H1 (cell line): ENCODE measurements around the gene ETV4.

ENCODE experiments used
- EP300 ChIP-seq, 2 experiments: IDR thresholded peaks; 1 replicate in 1 of 2; 2 replicates in 1 of 2; pipeline ENCODE4 v1.6.1; 2011 to 2012; ENCODE audit warnings: low read depth in 2 of 2, low read length in 2 of 2, mild to moderate bottlenecking in 2 of 2, borderline replicate concordance in 1 of 2, inconsistent platforms in 1 of 2, moderate library complexity in 1 of 2
- MAFK ChIP-seq: IDR thresholded peaks from 2 replicates; pipeline ENCODE4 v1.6.1; 2012; ENCODE audit warnings: low read depth, mild to moderate bottlenecking, improper control_type of control experiment, low read length
- POLR2A ChIP-seq, 2 experiments: IDR thresholded peaks; 1 replicate in 1 of 2; 2 replicates in 1 of 2; pipeline ENCODE4 v1.6.1; 2011; ENCODE audit warnings: low read depth in 2 of 2, low read length in 2 of 2, mild to moderate bottlenecking in 2 of 2; ENCODE audit errors: control extremely low read depth in 1 of 2
- RFX5 ChIP-seq: IDR thresholded peaks from 2 replicates; pipeline ENCODE4 v1.6.1; 2011; ENCODE audit warnings: low read depth, low read length, improper control_type of control experiment, borderline replicate concordance
- SRF ChIP-seq: IDR thresholded peaks from 2 replicates; pipeline ENCODE4 v1.6.1; 2011; ENCODE audit warnings: mild to moderate bottlenecking, low read depth, low read length, moderate library complexity
- TF ChIP-seq, protein P1 (sequence below), 3 experiments: IDR thresholded peaks; 1 replicate in 2 of 3; 2 replicates in 1 of 3; pipeline versions ENCODE4 v1.5.1 to v1.6.1; 2011; ENCODE audit warnings: low read length in 3 of 3, mild to moderate bottlenecking in 3 of 3, inconsistent platforms in 2 of 3, low read depth in 1 of 3, moderate library complexity in 1 of 3; ENCODE audit not compliant: insufficient read depth in 1 of 3; ENCODE audit errors: control extremely low read depth in 1 of 3

DNA sequence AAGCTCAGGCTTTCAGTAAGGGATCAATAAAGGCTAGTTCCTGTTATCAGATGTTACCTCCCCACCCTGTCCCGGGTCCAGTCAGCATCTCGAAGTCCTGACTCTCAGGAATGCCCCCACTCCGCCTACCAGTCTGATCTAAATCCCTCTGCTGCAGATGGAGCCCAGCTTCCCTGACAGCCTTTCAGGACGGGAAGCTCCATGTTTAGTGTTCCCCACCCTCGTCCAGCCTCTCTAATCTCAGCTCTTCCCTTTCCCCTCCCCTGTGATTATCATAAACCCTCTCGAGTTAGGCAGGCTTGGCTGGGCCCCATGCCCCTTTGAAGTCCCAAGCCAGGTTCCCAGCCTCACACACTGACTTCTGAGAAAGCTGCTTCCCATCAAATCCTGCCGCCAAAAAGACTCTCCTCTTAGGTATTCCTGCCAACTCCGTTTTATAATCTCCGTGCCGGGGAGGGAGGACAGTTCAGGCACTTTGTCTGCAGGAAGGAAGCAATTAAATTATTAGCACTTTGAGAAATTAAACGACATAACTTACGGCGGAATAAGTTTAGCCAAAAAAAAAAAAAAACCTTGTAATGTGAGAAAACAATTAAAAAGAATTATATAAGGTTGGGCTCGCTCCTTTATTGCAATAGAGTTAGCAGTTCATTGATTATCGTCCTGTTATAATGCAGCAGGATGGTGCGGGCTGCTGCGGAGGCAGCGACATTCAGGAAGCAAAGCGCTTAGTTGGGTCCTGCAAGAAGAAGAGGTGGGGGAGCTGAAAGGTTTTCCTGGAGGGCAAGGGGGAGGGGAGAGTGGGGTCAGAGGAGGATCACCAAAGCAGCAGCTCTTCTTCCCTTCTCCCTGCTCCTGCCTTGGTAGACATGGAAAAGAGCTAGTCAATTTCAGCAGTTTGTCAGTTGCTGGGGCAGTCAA, 16.8 kb upstream of the ETV4 start:
- TF ChIP-seq EP300 (IDR thresholded peaks at IDR 0.05; ENCODE audit: borderline replicate concordance in 1 of 2, low read depth in 2 of 2, low read length in 2 of 2) (no peak), MAFK (no peak), POLR2A (IDR thresholded peaks at IDR 0.05; ENCODE audit: control extremely low read depth in 1 of 2, low read depth in 2 of 2, low read length in 2 of 2) (no peak), SRF (no peak), RFX5 (no peak)
- TF ChIP-seq, protein P1, sequence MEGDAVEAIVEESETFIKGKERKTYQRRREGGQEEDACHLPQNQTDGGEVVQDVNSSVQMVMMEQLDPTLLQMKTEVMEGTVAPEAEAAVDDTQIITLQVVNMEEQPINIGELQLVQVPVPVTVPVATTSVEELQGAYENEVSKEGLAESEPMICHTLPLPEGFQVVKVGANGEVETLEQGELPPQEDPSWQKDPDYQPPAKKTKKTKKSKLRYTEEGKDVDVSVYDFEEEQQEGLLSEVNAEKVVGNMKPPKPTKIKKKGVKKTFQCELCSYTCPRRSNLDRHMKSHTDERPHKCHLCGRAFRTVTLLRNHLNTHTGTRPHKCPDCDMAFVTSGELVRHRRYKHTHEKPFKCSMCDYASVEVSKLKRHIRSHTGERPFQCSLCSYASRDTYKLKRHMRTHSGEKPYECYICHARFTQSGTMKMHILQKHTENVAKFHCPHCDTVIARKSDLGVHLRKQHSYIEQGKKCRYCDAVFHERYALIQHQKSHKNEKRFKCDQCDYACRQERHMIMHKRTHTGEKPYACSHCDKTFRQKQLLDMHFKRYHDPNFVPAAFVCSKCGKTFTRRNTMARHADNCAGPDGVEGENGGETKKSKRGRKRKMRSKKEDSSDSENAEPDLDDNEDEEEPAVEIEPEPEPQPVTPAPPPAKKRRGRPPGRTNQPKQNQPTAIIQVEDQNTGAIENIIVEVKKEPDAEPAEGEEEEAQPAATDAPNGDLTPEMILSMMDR (IDR thresholded peaks at IDR 0.05; ENCODE audit: control extremely low read depth in 1 of 3, insufficient read depth in 1 of 3, low read depth in 1 of 3, low read length in 3 of 3), result no peak
